Measurements from ENCODE around the gene CHRNG. TPM values are rescaled to one million over a fixed set of nuclear protein-coding genes. Genes with fewer than 3 reads are reported as not detected.
"Not testable (repeated sequence)": the region's sequence is repeated elsewhere in the genome, so short reads cannot be mapped to it uniquely, and the experiment has no call there.

Gene CHRNG
- total RNA-seq, 1 donor from 2014 or later: not detected

DNA sequence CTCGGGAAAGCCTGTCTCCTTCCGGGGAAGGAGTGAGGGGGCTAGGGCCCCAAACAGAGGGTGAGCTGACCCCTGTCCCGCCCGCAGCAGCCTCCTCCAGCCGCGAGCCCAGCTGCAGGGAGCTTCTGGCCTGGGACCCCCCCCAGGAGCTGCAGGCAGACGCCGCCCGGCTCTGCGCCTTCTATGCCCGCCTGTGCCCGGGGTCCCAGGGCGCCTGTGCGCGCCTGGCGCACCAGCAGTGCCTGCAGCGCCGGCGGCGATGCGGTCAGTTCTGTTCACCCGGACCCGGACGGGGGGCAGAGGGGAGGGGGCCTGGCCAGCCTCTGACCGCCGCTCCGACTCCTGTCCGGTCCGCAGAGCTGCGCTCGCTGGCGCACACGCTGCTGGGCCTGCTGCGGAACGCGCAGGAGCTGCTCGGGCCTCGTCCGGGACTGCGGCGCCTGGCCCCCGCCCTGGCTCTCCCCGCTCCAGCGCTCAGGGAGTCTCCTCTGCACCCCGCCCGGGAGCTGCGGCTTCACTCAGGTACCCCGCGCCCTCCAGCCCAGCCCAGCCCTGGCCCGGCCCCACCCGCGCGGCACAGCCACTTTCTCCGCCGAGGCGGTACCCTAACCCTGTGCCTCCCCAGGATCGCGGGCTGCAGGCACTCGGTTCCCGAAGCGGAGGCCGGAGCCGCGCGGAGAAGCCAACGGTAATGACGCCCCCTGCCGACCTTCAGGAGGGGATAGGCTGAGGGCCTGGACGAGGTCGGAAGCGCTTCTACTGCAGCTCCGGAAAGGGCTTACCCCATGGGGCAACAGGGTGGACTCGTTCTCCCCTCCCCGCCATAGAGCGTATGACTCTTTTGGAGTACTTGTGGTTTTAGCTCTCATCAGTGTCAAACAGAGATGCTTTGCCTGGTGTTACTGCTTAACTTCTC, 15.6 kb upstream of the CHRNG start:
- ATAC-seq (peak; percentile 60), DNase-seq (peak; percentile 57)
- intact Hi-C loops (cut with micrococcal nuclease): no loop called here

DNA sequence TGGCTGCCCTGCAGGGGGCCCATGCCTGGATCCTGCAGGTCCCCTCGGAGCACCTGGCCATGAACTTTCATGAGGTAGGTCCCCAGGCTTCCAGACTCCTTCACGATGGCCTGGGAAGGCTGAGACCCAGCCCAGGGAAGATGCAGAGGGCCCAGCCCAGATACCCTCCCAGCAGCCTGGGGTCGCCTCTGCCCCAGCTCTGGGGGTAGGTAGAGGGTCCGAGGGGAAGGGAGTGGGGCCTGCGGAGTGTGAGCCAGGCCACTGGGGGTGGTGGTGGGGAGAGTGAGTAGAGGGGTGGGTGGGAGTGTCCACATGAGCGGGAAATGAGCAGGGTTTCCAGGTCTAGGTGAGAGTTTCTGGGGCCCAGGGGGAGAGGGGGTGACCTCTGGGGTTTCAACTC, 14.7 kb upstream of the CHRNG start:
- intact Hi-C loops (cut with micrococcal nuclease): no loop called here
- ATAC-seq: no peak
- DNase-seq: no peak

DNA sequence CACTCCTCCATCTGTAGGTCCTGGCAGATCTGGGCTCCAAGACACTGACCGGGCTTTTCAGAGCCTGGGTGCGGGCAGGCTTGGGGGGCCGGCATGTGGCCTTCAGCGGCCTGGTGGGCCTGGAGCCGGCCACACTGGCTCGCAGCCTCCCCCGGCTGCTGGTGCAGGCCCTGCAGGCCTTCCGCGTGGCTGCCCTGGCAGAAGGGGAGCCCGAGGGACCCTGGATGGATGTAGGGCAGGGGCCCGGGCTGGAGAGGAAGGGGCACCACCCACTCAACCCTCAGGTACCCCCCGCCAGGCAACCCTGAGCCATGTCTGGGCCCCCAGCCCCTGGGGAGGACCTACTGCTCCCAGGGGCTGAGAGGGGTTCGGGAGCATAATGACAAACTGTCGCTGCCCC, 14.3 kb upstream of the CHRNG start:
- ATAC-seq (no peak), DNase-seq (no peak)
- intact Hi-C loops (cut with micrococcal nuclease): no loop called here

- DNase-seq (peak; percentile 65), ATAC-seq (peak; percentile 61)
- intact Hi-C loops (cut with micrococcal nuclease): no loop called here
Observed at GRCh38 chr2:232525791-232526371, 13.6 kb upstream of the CHRNG start, which contains the start of gene CHRND. Gene CHRND, plus strand, starts transcription at chr2:232526160. Its CDS starts 56 bp downstream, at chr2:232526216.

- intact Hi-C loops (cut with micrococcal nuclease): no loop called here
- no peak for ATAC-seq
- no peak for DNase-seq
Observed at GRCh38 chr2:232526372-232526941, 13.0 kb upstream of the CHRNG start.

GRCh38 chr2:232527905-232528470, 11.5 kb upstream of the CHRNG start:
- intact Hi-C loops (cut with micrococcal nuclease): no loop called here
- ATAC-seq: no peak
- DNase-seq: peak; percentile 10

DNA sequence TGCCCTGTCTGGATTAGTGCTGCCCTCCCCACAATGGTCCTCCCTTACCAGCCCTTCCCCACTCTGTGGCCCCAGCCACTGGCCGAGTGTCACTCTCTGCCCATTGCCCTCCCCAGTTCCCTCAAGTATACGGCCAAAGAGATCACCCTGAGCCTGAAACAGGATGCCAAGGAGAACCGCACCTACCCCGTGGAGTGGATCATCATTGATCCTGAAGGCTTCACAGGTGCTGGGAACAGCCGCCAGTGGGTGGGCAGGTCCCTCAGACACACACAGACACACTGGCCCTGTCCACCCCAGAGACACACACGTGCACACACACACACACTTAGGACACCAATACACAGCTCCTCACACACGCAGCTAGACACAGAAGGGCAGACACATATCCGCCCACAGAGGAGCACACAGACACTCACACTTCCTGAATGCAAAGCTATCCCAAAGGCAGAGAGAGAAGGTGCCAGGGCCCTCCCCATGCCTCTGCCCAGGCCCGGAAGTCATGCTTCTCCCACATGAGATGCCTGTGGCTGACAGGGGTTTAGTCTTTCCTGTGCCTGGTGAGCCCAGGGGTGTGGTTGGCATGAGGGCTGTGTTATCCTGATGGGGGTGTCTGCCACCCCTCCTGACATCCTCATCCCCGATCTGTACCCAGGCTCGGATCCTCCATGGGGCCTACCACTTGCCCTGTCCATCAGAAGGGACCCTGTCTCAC, 10.6 kb upstream of the CHRNG start:
- intact Hi-C loops (cut with micrococcal nuclease): no loop called here
- no peak for ATAC-seq
- peak; percentile 18 for DNase-seq

GRCh38 chr2:232529806-232530547, 9.5 kb upstream of the CHRNG start:
- intact Hi-C loops (cut with micrococcal nuclease): no loop called here
- no peak for ATAC-seq
- DNase-seq: peak; percentile 23

- peak; percentile 6 for DNase-seq
- no peak for ATAC-seq
- intact Hi-C loops (cut with micrococcal nuclease): no loop called here
Observed at GRCh38 chr2:232530626-232531260, 8.7 kb upstream of the CHRNG start.

DNA sequence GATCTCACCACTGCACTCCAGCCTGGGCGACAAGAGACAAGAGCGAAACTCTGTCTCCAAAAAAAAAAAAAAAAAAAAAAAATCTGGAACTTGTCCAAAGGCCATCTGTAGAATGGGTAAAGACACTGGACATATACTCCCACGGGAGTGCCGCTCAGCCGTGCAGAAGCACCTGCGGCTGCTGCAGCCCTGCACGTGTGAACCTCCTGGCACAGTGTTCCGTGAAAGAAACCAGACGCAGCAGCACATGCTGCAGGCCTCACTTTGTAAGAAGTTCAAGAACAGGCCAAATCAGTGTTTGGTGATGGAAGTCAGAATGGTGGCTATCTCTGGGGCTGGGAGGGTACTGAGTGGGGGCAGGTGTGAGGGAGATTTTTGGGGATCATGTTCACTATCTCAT, 7.1 kb upstream of the CHRNG start:
- intact Hi-C loops (cut with micrococcal nuclease): no loop called here
- DNase-seq: peak; percentile 65
- ATAC-seq: peak; percentile 81

DNA sequence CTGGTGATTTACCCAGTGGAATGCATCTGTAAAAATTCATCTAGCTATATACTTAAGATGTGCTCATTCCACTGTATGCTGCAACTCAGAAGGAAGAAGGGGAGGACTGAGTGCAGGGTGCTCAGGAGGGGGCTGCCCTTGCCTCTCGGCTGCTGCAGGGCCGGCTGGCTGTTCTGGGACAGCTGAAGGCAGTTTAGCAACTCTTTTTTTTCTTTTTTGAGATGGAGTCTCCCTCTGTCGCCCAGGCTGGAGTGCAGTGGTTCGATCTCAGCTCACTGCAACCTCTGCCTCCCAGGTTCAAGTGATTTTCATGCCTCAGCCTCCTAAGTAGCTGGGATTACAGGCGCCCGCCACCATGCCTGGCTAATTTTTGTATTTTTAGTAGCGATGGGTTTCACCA, 6.7 kb upstream of the CHRNG start:
- ATAC-seq: peak; percentile 6
- DNase-seq: peak; percentile 14
- intact Hi-C loops (cut with micrococcal nuclease): not testable (repeated sequence)

- intact Hi-C loops (cut with micrococcal nuclease): no loop called here
- no peak for ATAC-seq
- DNase-seq: peak; percentile 28
Observed at GRCh38 chr2:232533944-232534710, 5.4 kb upstream of the CHRNG start.

GRCh38 chr2:232534940-232535651, 4.4 kb upstream of the CHRNG start:
- intact Hi-C loops (cut with micrococcal nuclease): no loop called here

DNA sequence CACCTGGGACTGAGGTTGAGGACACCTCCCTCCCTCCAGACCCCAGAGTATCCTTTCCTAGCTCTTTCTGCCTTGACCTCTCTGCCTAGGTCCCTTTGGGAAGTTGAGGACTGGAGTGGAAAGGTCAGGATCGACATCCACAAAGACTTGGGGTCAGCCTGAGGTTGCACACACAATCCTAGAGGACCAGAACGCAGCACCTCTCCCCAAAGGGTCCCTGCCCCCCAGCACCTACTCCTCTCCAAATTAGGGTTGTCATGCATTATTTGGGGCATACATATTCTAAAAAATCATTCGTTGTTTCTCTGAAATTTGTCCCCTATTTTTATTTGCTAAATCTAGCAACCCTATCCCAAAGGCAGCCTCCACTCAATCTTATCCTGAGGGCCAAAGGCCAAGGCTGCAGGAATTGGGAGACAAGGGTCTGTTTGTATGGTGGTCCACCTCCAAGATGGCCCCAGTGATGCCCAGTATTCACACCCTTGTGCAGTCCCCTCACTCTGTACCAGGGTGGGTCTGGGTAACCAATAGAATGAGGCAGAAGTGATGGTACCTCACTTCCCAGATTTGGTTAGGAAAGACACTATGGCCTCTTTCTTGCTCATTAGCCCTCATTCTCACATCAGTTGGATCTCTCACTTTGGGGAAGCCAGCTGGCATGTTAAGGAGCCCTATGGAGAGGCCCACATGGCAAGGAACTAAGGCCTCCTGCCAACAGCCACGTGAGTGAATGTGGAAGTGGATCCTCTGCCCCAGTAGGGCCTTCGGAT, 3.5 kb upstream of the CHRNG start:
- ATAC-seq (no peak), DNase-seq (peak; percentile 6)
- intact Hi-C loops (cut with micrococcal nuclease): no loop called here

More at GRCh38 chr2:232534940-232535651, 4.4 kb upstream of the CHRNG start:
- DNase-seq: peak; percentile 23
- no peak for ATAC-seq

DNA sequence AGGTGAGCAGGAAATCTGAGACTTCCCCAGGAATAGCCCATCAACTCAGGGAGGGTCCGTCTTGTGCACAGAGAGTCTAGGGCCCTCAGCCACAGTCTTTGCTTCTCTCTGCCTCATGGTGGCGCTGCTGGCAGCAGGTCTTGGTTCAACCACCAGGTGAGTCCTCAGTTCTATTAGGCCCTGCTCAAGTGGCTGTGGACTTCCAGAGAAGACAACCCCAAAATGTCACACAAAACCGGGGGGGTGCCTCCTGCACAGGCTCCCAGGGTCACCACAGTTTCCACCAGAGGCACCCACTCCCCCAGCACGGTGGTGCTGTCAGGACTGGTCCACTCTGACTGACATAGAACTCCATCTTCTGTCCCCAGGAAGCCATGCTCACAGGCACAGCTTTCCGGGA, 2.4 kb upstream of the CHRNG start:
- ATAC-seq: peak; percentile 5
- intact Hi-C loops (cut with micrococcal nuclease): no loop called here
- peak; percentile 25 for DNase-seq

DNA sequence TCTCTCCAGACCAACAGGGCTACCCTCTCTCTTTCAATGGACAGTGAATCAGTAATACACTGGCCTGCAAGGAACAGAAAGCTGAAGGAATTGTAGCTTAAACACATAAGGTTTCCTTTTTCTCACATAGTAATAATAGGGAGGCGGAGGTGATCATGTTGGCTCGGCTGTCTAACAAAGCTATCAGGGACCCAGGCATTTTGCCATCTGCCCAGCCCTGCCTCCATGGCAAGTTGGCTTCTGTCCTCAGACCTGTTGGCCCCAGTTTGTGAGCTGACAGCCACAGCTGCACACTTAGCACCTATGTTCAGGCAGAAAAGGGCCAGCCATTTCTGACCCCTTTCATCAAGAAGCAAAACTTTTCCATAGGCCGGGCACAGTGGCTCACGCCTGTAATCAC, 2.0 kb upstream of the CHRNG start:
- peak; percentile 77 for DNase-seq
- ATAC-seq: peak; percentile 81
- intact Hi-C loops (cut with micrococcal nuclease): no loop called here

All from left ventricle myocardium superior (tissue), 1 donor.